Loucy (cell line): Measurements from ENCODE around the gene ADAD2.

Experiments
- H2AFZ ChIP-seq: fragments of 200-600 bp; sonication (generic); 2 replicates; pipeline ENCODE4 v1.6.0; 2016; ENCODE audit warnings: antibody characterized with exemption, mild to moderate bottlenecking, low read length, moderate library complexity
- H3F3A ChIP-seq: fragments of 200-600 bp; 2 replicates; pipeline ENCODE4 v1.6.0; 2016; ENCODE audit warnings: antibody characterized with exemption, low read depth, mild to moderate bottlenecking
- H3K27me3 ChIP-seq: fragments of 200-600 bp; sonication (generic); 2 replicates; pipeline ENCODE4 v1.6.1; 2014; ENCODE audit warnings: low read length, mild to moderate bottlenecking; ENCODE audit not compliant: insufficient read depth, poor library complexity, severe bottlenecking
- H3K36me3 ChIP-seq: fragments of 200-600 bp; sonication (generic); 2 replicates; pipeline ENCODE4 v1.6.1; 2016; ENCODE audit warnings: low read length; ENCODE audit not compliant: insufficient read depth
- H3K4me1 ChIP-seq: fragments of 200-600 bp; sonication (generic); 2 replicates; pipeline ENCODE4 v1.5.1; 2014; ENCODE audit warnings: low read length, mild to moderate bottlenecking; ENCODE audit not compliant: insufficient read depth, poor library complexity, severe bottlenecking
- H3K4me2 ChIP-seq: fragments of 200-600 bp; sonication (generic); 2 replicates; pipeline ENCODE4 v1.6.0; 2014; ENCODE audit warnings: antibody characterized with exemption, low read length, low read depth, mild to moderate bottlenecking; ENCODE audit not compliant: poor library complexity, severe bottlenecking
- H3K4me3 ChIP-seq: fragments of 200-600 bp; sonication (generic); 2 replicates; pipeline ENCODE4 v1.5.1; 2014; ENCODE audit warnings: low read length, mild to moderate bottlenecking, mixed read lengths; ENCODE audit not compliant: poor library complexity, severe bottlenecking
- H3K79me2 ChIP-seq: fragments of 200-600 bp; sonication (generic); 2 replicates; pipeline ENCODE4 v1.6.1; 2014; ENCODE audit warnings: low read length; ENCODE audit not compliant: insufficient read depth
- H3K9ac ChIP-seq: fragments of 200-600 bp; sonication (generic); 2 replicates; pipeline ENCODE4 v1.6.0; 2014; ENCODE audit warnings: mild to moderate bottlenecking, low read depth, low read length, moderate library complexity; ENCODE audit not compliant: poor library complexity, severe bottlenecking
- H3K9me2 ChIP-seq: fragments of 200-600 bp; sonication (generic); replicated peaks from 2 replicates; pipeline ENCODE4 v1.6.1; 2016; ENCODE audit warnings: low read depth, low read length, mixed read lengths
- H3K9me3 ChIP-seq: fragments of 200-600 bp; sonication (generic); 2 replicates; pipeline ENCODE4 v1.6.1; 2014; ENCODE audit warnings: mild to moderate bottlenecking, antibody characterized with exemption, low read length, low read depth; ENCODE audit not compliant: insufficient read depth
- H4K20me1 ChIP-seq: fragments of 200-600 bp; sonication (generic); 2 replicates; pipeline ENCODE4 v1.6.0; 2014; ENCODE audit warnings: antibody characterized with exemption, low read length, mild to moderate bottlenecking; ENCODE audit not compliant: insufficient read depth, poor library complexity, severe bottlenecking
- EZH2phosphoT487 ChIP-seq: fragments of 200-600 bp; IDR thresholded peaks from 2 replicates; pipeline ENCODE4 v1.6.1; 2018; ENCODE audit warnings: antibody characterized with exemption, mild to moderate bottlenecking, moderate library complexity, borderline replicate concordance
- TF ChIP-seq, protein P1 (sequence below): fragments of 200-600 bp; sonication (generic); conservative IDR thresholded peaks from 2 replicates; pipeline ENCODE4 v1.5.1; 2014; ENCODE audit warnings: mild to moderate bottlenecking, antibody characterized with exemption, low read length

ADAD2 gene

DNA sequence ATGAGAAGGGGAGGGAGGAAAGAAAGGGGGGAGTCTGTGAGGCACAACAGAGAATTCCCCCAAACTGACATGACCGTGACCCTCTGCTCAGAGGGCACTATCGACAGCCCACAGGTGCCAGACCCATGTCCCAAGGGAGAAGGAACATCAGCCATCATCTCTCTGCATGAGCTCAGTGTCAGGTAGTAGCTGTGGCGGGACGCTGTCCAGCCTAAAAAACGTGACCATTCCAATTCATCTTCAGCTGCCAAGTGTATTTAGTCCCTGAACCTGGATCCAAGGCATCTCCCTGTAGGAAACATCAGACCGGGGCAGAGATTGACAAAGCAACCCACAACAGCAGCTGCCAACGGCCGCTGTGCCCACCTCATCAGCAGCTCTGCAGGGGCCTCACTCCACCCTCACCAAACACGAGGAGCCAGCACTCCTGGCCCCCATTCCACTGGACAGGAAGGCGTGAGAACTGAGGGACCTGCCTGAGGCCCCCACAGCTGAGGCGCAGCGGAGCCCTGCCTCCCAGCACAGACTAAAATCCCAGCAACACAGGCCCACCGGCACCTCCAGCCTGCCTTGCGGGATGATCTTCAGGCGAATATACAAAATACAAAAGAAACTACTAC is 12.7 kb upstream of the ADAD2 start:
- Histone ChIP-seq H3K9ac (no peak overlapping the region), H3F3A (no peaks in the 10 kb centered on the region), H3K27me3 (no peaks in the 10 kb centered on the region), H3K9me2 (no peaks in the 10 kb centered on the region), H3K79me2 (peaks cover 10% of the 10 kb centered on the region; the same call in 1 of the 2 replicates), H3K4me3 (no peak overlapping the region), H3K36me3 (peaks cover 30% of the 10 kb centered on the region; the same call in 1 of the 2 replicates), H2AFZ (no peak overlapping the region), H3K4me1 (no peaks in the 10 kb centered on the region), H3K4me2 (no peak overlapping the region), H4K20me1 (peaks cover under 1% of the 10 kb centered on the region), H3K9me3 (no peaks in the 10 kb centered on the region)
- TF ChIP-seq, protein P1, sequence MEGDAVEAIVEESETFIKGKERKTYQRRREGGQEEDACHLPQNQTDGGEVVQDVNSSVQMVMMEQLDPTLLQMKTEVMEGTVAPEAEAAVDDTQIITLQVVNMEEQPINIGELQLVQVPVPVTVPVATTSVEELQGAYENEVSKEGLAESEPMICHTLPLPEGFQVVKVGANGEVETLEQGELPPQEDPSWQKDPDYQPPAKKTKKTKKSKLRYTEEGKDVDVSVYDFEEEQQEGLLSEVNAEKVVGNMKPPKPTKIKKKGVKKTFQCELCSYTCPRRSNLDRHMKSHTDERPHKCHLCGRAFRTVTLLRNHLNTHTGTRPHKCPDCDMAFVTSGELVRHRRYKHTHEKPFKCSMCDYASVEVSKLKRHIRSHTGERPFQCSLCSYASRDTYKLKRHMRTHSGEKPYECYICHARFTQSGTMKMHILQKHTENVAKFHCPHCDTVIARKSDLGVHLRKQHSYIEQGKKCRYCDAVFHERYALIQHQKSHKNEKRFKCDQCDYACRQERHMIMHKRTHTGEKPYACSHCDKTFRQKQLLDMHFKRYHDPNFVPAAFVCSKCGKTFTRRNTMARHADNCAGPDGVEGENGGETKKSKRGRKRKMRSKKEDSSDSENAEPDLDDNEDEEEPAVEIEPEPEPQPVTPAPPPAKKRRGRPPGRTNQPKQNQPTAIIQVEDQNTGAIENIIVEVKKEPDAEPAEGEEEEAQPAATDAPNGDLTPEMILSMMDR = no peak
- TF ChIP-seq EZH2phosphoT487 = no peak

DNA sequence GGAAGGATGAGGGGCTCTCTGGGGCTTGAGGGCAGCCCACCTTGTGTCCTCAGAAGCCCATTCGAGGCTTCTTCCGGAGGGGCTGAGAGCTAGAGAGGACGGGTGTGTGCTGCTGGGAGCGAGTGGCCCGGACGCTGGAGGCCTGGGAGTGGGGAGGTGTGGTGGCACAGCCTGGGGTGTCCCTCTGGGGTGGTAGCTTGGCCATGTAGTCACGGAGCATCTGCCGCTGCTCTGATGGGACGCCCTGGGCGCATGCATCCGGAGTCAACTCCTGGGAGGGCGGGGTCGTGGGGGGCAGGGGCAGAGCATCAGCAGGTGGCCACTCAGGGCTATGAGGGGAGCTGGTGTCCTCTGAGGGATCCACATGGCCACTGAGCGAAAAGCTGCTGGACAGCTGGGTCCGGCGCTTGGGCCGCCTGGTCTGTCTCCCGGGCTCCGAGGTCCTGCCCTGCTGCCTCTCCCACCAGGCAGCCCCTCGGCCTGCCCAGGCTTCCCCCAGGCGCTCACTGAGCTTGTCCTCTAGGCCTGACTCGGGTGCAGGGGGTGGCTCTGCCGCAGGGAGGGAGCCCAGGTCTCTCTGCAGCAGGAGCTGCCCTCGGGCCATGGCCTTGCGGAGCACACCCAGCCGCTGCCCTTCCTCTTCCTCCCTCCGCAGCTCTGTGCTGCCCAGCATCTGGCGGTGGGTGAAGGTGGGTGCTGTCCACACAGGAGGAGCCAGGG is 11.9 kb upstream of the ADAD2 start:
- TF ChIP-seq EZH2phosphoT487 = no peak
- TF ChIP-seq, protein P1 = no peak
- no peak overlapping the region for H3K4me3 ChIP-seq
- H4K20me1 ChIP-seq = peaks cover 3% of the 10 kb centered on the region
- peaks cover 30% of the 10 kb centered on the region; the same call in 1 of the 2 replicates for H3K36me3 ChIP-seq
- H3K9me3 ChIP-seq = no peaks in the 10 kb centered on the region
- H3K9me2 ChIP-seq = no peaks in the 10 kb centered on the region
- no peaks in the 10 kb centered on the region for H3K27me3 ChIP-seq
- H2AFZ ChIP-seq = no peak overlapping the region
- H3K4me2 ChIP-seq = no peak overlapping the region
- peaks cover 18% of the 10 kb centered on the region; the same call in 1 of the 2 replicates for H3K79me2 ChIP-seq
- H3F3A ChIP-seq = no peaks in the 10 kb centered on the region
- no peaks in the 10 kb centered on the region for H3K4me1 ChIP-seq
- no peak overlapping the region for H3K9ac ChIP-seq

DNA sequence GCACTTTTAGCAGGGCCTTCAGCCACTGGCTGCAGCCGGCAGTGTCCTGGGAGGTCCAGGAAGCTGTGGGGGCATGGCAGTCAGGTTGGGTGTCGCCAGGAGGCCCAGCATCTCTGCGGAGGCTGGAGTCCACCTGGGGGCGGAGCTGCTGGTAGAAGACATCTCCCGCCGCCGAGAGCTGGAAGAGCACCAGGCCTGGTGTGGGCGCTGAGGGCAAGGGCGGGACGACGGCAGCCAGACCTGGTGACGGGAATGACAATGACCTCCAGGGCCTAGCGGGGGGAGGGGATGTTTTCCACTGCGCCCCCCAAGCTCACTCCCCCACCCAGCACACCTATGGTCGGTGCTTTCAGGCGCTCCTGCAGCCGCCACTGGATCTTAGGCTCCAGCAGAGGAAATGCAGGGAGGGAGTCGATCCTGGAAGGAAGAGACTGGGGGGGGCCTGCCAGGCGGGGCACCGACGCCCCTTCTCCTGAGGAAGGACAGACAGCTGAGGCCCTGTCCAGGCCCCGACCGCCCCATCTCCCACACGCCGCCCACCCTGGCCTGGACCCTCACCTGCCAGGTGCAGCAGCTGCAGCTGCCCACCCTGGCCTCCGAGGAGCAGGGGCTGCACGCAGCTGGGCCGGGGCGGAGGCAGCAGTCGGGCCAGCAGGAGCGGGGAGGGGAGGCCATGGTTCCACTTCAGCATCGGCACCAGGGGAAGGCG is 11.2 kb upstream of the ADAD2 start:
- H3K9me3 ChIP-seq = no peaks in the 10 kb centered on the region
- no peaks in the 10 kb centered on the region for H3K9me2 ChIP-seq
- H3K9ac ChIP-seq = no peak overlapping the region
- H3K27me3 ChIP-seq = no peaks in the 10 kb centered on the region
- H3K4me1 ChIP-seq = peaks cover 1% of the 10 kb centered on the region
- H4K20me1 ChIP-seq = peaks cover 7% of the 10 kb centered on the region
- peaks cover 30% of the 10 kb centered on the region; the same call in 1 of the 2 replicates for H3K36me3 ChIP-seq
- H3F3A ChIP-seq = no peaks in the 10 kb centered on the region
- no peak overlapping the region for H3K4me3 ChIP-seq
- peaks cover 25% of the 10 kb centered on the region; the same call in 1 of the 2 replicates for H3K79me2 ChIP-seq
- no peak overlapping the region for H3K4me2 ChIP-seq
- H2AFZ ChIP-seq = no peak overlapping the region
- no peak for TF ChIP-seq EZH2phosphoT487
- TF ChIP-seq, protein P1 = no peak
